ENCODE results near the gene PHF12. TPM values are rescaled to one million over a fixed set of nuclear protein-coding genes. Genes with fewer than 3 reads are reported as not detected.
"Not testable (repeated sequence)": the region's sequence is repeated elsewhere in the genome, so short reads cannot be mapped to it uniquely, and the experiment has no call there.

The PHF12 gene
- total RNA-seq, 2 donors from 2014 or later, result 33.1 to 42.3 TPM

GRCh38 chr17:28881533-28882056 is 69.7 kb downstream of the PHF12 start:
- intact Hi-C loops (cut with DNase I, micrococcal nuclease), result no loop called here
- DNase-seq (no peak), ATAC-seq (no peak)

- intact Hi-C loops (cut with DNase I, micrococcal nuclease), result no loop called here
- DNase-seq, result no peak
- ATAC-seq, result no peak
Observed at GRCh38 chr17:28880572-28880945, 70.8 kb downstream of the PHF12 start.

- no peak for ATAC-seq
- intact Hi-C loops (cut with DNase I, micrococcal nuclease), result no loop called here
- no peak for DNase-seq
Observed at GRCh38 chr17:28879886-28880571, 71.3 kb downstream of the PHF12 start.

- ATAC-seq, result peak; percentile 92
Observed at GRCh38 chr17:28878981-28879380, 72.3 kb downstream of the PHF12 start.

GRCh38 chr17:28878158-28878910 is 73.0 kb downstream of the PHF12 start:
- DNase-seq, result no peak
- ATAC-seq, result no peak
- intact Hi-C loops (cut with DNase I, micrococcal nuclease), result no loop called here

More at GRCh38 chr17:28878981-28879380, 72.3 kb downstream of the PHF12 start:
- intact Hi-C loops (cut with DNase I, micrococcal nuclease), result no loop called here
- no peak for DNase-seq

- DNase-seq; intact Hi-C loops (cut with DNase I, micrococcal nuclease); ATAC-seq: not testable (repeated sequence)
Observed at GRCh38 chr17:28877150-28877711, 74.1 kb downstream of the PHF12 start.

GRCh38 chr17:28875848-28876550 is 75.3 kb downstream of the PHF12 start:
- intact Hi-C loops (cut with DNase I, micrococcal nuclease), result no loop called here
- ATAC-seq, result no peak
- no peak for DNase-seq

- intact Hi-C loops (cut with DNase I, micrococcal nuclease), result no loop called here
- DNase-seq (no peak), ATAC-seq (no peak)
Observed at GRCh38 chr17:28874750-28875149, 76.6 kb downstream of the PHF12 start.

- DNase-seq (no peak), ATAC-seq (no peak)
- intact Hi-C loops (cut with DNase I, micrococcal nuclease), result no loop called here
Observed at GRCh38 chr17:28873839-28874238, 77.5 kb downstream of the PHF12 start.

GRCh38 chr17:28871056-28871579 is 80.2 kb downstream of the PHF12 start:
- no peak for DNase-seq
- intact Hi-C loops (cut with DNase I, micrococcal nuclease), result no loop called here
- no peak for ATAC-seq

- no peak for ATAC-seq
- no peak for DNase-seq
- intact Hi-C loops (cut with DNase I, micrococcal nuclease), result no loop called here
Observed at GRCh38 chr17:28867276-28867675, 84.0 kb downstream of the PHF12 start.

GRCh38 chr17:28865946-28866752 is 85.2 kb downstream of the PHF12 start:
- no peak for DNase-seq
- intact Hi-C loops (cut with DNase I, micrococcal nuclease), result no loop called here
- ATAC-seq, result peak; percentile 47

- intact Hi-C loops (cut with DNase I, micrococcal nuclease), result no loop called here
- peak; percentile 95 for ATAC-seq
- peak; percentile 74 to 79 for DNase-seq
Observed at GRCh38 chr17:28864991-28865849, 86.1 kb downstream of the PHF12 start.

GRCh38 chr17:28863953-28864352 is 87.4 kb downstream of the PHF12 start:
- intact Hi-C loops (cut with DNase I, micrococcal nuclease), result no loop called here
- ATAC-seq (no peak), DNase-seq (no peak)

- ATAC-seq, result no peak
- no peak for DNase-seq
- intact Hi-C loops (cut with DNase I, micrococcal nuclease), result no loop called here
Observed at GRCh38 chr17:28862561-28862960, 88.8 kb downstream of the PHF12 start.

- ATAC-seq (peak; percentile 33), DNase-seq (no peak)
- intact Hi-C loops (cut with DNase I, micrococcal nuclease), result no loop called here
Observed at GRCh38 chr17:28861393-28862203, 89.7 kb downstream of the PHF12 start.
